Uterine smooth muscle cell (primary cell): Measurements from ENCODE around the gene M6PR. TPM values are rescaled to one million over a fixed set of nuclear protein-coding genes. Genes with fewer than 3 reads are reported as not detected.

ENCODE experiments used
- total RNA-seq: library from RNA; depleted of rRNA; stranded (reverse); fragments of >200 nt; gene quantifications from 2 replicates; pipeline ENCODE4 v1.2.3, GENCODE V29; 2014

M6PR gene
- total RNA-seq: 127 and 151 TPM in 2 replicates

DNA sequence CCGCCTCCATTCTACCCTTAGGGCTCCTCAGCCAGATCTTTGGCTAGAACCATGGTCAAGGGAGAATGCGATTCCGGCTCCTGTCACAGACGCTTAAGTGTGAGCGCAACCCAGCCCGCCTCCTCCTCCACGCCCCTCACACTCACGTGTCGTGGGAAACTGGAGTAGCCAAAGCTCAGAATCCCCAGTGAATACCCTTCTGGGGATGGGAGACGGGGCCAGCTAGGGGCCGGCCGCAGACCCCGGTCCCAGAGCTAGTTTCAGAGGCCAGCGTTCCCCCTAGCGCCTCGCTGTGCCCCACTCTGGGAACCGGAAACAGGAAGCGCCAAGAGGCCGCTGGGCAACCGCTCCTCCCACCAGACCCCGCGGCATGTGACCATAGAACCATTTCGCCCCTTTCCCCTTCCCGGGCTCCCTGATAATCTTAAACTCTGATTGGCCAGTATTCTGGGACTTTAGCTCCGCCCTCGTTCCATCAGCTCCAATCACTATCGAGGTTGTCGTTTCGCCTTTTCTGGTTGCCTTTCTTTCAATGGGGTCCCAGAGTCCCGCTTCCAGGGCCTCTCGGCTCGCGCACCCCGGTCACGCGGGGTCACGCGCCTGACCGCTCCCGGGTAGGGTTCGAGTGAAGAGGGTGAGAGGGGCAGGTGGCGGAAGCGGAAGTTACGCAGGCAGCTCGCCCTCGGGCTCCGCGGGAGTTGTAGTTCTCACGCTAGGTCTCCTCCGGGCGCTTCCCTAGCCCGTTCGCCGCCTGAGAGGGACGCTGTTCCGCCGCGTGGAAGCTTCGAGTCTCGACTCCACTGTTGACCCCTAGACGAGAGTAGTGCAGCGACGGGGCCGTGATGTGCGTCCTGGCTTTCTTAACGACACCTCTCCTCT, at the start of gene M6PR:
TSS of gene M6PR (minus strand) at position 304 of the 879 bp plus-strand sequence. CDS start 3,241 bp downstream, outside the sequence.

GRCh38 chr12:8989413-8989812, 40.0 kb upstream of the M6PR start, which contains the start of gene KLRG1:
TSS of gene KLRG1 (plus strand) at chr12:8989546. CDS start at chr12:8989636, 90 bp downstream.

DNA sequence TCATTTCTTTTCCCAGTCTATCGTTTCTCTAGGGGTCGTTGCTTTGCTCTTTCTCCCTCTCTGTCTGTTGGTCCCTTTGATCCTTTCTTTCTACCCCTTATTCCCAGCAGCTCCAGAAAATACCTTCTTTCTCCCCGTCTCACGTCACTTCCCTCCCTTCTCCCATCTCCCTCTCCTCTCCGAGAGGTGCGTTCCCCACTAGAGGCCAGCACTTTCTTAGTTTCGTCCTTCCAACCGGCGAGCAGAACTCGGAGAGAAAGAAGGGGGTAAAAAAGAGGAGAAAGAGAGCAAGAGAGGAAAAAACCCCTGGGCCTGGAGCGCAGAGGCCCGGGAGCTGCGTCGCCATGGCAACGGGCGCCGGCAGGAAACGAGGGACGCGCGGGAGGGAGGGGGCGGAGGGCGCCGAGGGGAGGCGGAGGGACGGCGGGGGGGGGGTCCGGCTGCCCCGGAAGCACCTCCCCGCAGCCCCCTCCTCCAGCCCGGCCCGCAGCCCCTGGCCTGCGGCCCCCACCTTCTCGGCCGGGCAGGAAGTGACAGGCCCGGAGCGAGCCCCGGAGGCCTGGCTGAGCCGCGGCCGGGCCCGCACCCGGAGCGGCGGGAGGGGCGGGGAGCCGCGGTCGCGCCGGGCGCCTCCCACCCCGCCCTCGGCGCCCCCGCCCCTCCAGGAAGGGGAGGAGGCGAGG, 35.3 kb downstream of the M6PR start, which contains the start of gene PHC1:
TSS of gene PHC1 (plus strand) at position 477 of the 683 bp plus-strand sequence. CDS start 3,169 bp downstream, outside the sequence.

Other genes with a start within 250 kb of the M6PR start
- gene A2ML1, start 127.0 kb downstream of the M6PR start, total RNA-seq: not detected in 2 replicates
- gene PHC1, start 35.1 kb downstream of the M6PR start, total RNA-seq: 12.6 and 13.1 TPM in 2 replicates
- gene KLRG1, start 39.9 kb upstream of the M6PR start, total RNA-seq: 0.22 and 1.6 TPM in 2 replicates
- gene A2M, start 166.3 kb upstream of the M6PR start, total RNA-seq: 2.2 and 4.6 TPM in 2 replicates